Natural killer cell treated with Interleukin-12 subunit alpha and Interleukin-12 subunit beta and Interleukin-15 and Interleukin-18, amount 100 ng/mL, for 72 hours (primary cell): Measurements from ENCODE around the gene BORCS5. TPM values are rescaled to one million over a fixed set of nuclear protein-coding genes. Genes with fewer than 3 reads are reported as not detected.
A peak's percentile ranks its signal among the peaks of the same experiment; 100 is the strongest.
"Not testable (repeated sequence)": the region's sequence is repeated elsewhere in the genome, so short reads cannot be mapped to it uniquely, and the experiment has no call there.

Experiments used
- ATAC-seq, 2 donors: fragments of 150-1000 bp; cut with Tn5 transposase in 1 of 2; sonication (Bioruptor Pico), chemical (Tn5 transposase) in 1 of 2; 2 replicates each; pipeline ENCODE4 v1.10.0; 2021
- DNase-seq: peaks from one replicate; pipeline ENCODE4 v3.0.0; 2022; ENCODE audit warnings: low spot score
- H3K27ac Mint-ChIP-seq, 2 donors: 1 replicate in 1 of 2; 2 replicates in 1 of 2; pipeline ENCODE4 v1.8.0; 2022; ENCODE audit warnings: mixed read lengths in 2 of 2, mild to moderate bottlenecking in 1 of 2, moderate library complexity in 1 of 2
- H3K27me3 Mint-ChIP-seq, 2 donors: 1 replicate in 1 of 2; 2 replicates in 1 of 2; pipeline ENCODE4 v1.8.0; 2022; ENCODE audit warnings: mixed read lengths in 2 of 2
- H3K36me3 Mint-ChIP-seq: one replicate; pipeline ENCODE4 v1.8.0; 2022; ENCODE audit warnings: mixed read lengths
- H3K4me1 Mint-ChIP-seq, 2 donors: 1 replicate in 1 of 2; 2 replicates in 1 of 2; pipeline ENCODE4 v1.8.0; 2022; ENCODE audit warnings: low read depth in 2 of 2, mixed read lengths in 2 of 2, mild to moderate bottlenecking in 1 of 2
- H3K4me3 Mint-ChIP-seq: one replicate; pipeline ENCODE4 v1.8.0; 2022; ENCODE audit warnings: mixed read lengths
- H3K9me3 Mint-ChIP-seq: 2 replicates; pipeline ENCODE4 v1.8.0; 2022; ENCODE audit warnings: mixed read lengths
- total RNA-seq, 2 donors: library from RNA; stranded (reverse); gene quantifications; one replicate each; pipeline ENCODE4 v1.2.3, GENCODE V29; 2022

BORCS5 gene
- total RNA-seq, 2 donors from 2014 or later: 19.7 to 26.9 TPM

GRCh38 chr12:12454315-12454714, 97.4 kb downstream of the BORCS5 start:
- Mint-ChIP-seq H3K27me3 (no peaks in the 10 kb centered on the region), H3K4me3 (no peak overlapping the region), H3K27ac (no peak overlapping the region), H3K4me1 (peaks cover 14 to 25% of the 10 kb centered on the region in 2 donors), H3K9me3 (no peaks in the 10 kb centered on the region), H3K36me3 (no peaks in the 10 kb centered on the region)
- DNase-seq (no peak), ATAC-seq (no peak)

- Mint-ChIP-seq H3K36me3 (no peaks in the 10 kb centered on the region), H3K27ac (peak overlapping the region; percentile 60 to 62), H3K27me3 (no peaks in the 10 kb centered on the region), H3K4me3 (peak overlapping the region; percentile 32), H3K9me3 (no peaks in the 10 kb centered on the region), H3K4me1 (peaks cover 12 to 33% of the 10 kb centered on the region in 2 donors)
- ATAC-seq (peak; percentile 55 to 70), DNase-seq (no peak)
These were observed 99.8 kb downstream of the BORCS5 start for GRCh38 chr12:12456637-12457036.

DNA sequence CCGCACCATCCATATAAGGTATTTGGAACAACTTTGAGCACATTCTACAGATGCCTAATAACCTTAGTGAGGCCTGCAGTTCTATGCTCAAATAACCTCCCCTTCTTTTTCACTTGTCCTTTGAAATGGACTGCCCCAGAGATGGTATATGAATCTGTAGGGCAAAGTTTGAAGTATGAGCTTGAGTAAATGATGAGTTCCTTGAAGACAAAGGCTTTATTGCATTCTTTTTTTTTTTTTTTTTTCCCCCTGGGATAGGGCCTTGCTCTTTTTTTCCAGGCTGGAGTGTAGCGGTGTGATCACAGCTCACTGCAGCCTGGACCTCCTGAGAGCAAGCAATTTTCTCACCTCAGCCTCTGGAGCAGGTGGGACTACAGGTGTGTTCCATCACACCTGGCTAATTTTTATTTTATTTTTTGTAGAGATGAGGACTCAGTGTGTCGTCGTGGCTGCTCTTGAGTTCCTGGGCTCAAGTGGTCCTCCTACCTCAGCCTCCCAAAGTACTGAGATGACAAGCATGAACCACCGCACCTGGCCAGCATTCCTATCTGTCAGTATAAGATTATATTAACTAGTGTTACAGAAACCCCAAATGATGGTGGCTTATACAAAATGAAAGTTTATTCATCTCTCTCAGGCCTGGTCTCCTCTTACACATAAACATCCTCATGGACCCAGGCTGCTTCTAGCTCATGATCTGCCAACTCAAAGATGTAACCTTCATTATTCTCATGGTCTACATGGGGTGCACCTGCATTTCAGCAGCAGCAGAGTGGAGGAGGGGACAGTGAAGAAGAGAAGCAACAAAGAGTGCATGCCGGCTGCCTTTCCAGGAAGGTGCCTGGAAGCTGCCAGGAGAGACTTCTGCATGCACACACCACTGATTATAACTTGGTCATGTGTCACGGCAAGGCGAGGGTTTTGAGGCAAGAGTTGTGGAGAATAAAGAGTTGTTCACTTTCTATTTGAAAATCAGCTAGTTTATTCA, 104.4 kb downstream of the BORCS5 start:
- DNase-seq (no peak), ATAC-seq (peak in 1 of 2 donors; percentile 59)
- Mint-ChIP-seq H3K4me3 (peak overlapping the region; percentile 60), H3K4me1 (peaks cover 17 to 32% of the 10 kb centered on the region in 2 donors), H3K36me3 (peaks cover under 1% of the 10 kb centered on the region), H3K27me3 (no peaks in the 10 kb centered on the region), H3K9me3 (no peaks in the 10 kb centered on the region), H3K27ac (peak overlapping the region; percentile 47 to 75)

DNA sequence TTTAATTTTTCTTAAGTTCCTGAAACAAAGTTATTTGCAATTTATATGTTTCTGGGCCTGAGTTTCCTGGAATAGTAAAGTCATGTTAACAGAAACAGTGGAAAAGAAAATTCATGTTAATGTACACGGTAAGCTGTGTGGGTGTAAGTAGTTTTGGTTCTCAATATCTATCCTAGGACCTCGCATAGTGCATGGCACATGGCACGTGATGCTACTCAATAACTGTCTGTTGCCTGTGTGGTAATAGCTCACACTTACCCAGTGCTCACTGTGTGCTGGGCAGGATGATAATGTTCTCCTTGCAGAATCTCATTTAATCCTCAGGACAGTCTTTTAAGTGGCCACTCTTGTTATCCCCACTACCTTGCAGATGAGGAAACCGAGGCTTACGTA, 105.0 kb downstream of the BORCS5 start:
- Mint-ChIP-seq H3K27me3 (no peaks in the 10 kb centered on the region), H3K27ac (peak overlapping the region; percentile 47 to 75), H3K4me1 (peaks cover 19 to 33% of the 10 kb centered on the region in 2 donors), H3K36me3 (peaks cover 5% of the 10 kb centered on the region), H3K4me3 (peak overlapping the region; percentile 60), H3K9me3 (no peaks in the 10 kb centered on the region)
- no peak for DNase-seq
- ATAC-seq: peak in 1 of 2 donors; percentile 77

GRCh38 chr12:12465522-12465921, 108.6 kb downstream of the BORCS5 start:
- H3K4me1 Mint-ChIP-seq: peaks cover 38% of the 10 kb centered on the region in 2 donors
- no peaks in the 10 kb centered on the region for H3K27me3 Mint-ChIP-seq
- no peaks in the 10 kb centered on the region for H3K9me3 Mint-ChIP-seq
- peak overlapping the region in 1 of 2 donors; percentile 58 for H3K27ac Mint-ChIP-seq
- peaks cover 16% of the 10 kb centered on the region for H3K36me3 Mint-ChIP-seq
- no peak overlapping the region for H3K4me3 Mint-ChIP-seq
- ATAC-seq: no peak
- DNase-seq: no peak

GRCh38 chr12:12466157-12466556, 109.3 kb downstream of the BORCS5 start:
- Mint-ChIP-seq H3K9me3 (no peaks in the 10 kb centered on the region), H3K27me3 (no peaks in the 10 kb centered on the region), H3K36me3 (peaks cover 20% of the 10 kb centered on the region), H3K4me3 (peak overlapping the region; percentile 8), H3K27ac (peak overlapping the region; percentile 47 to 75), H3K4me1 (peaks cover 32 to 43% of the 10 kb centered on the region in 2 donors)
- peak in 1 of 2 donors; percentile 22 for ATAC-seq
- DNase-seq: no peak

- Mint-ChIP-seq H3K27me3 (no peaks in the 10 kb centered on the region), H3K36me3 (peaks cover 20% of the 10 kb centered on the region), H3K4me1 (peaks cover 21 to 42% of the 10 kb centered on the region in 2 donors), H3K4me3 (peak overlapping the region; percentile 2), H3K9me3 (no peaks in the 10 kb centered on the region), H3K27ac (peak overlapping the region; percentile 42 to 83)
- DNase-seq: no peak
- ATAC-seq: peak in 1 of 2 donors; percentile 36
These were observed 110.4 kb downstream of the BORCS5 start for GRCh38 chr12:12467264-12467663.

DNA sequence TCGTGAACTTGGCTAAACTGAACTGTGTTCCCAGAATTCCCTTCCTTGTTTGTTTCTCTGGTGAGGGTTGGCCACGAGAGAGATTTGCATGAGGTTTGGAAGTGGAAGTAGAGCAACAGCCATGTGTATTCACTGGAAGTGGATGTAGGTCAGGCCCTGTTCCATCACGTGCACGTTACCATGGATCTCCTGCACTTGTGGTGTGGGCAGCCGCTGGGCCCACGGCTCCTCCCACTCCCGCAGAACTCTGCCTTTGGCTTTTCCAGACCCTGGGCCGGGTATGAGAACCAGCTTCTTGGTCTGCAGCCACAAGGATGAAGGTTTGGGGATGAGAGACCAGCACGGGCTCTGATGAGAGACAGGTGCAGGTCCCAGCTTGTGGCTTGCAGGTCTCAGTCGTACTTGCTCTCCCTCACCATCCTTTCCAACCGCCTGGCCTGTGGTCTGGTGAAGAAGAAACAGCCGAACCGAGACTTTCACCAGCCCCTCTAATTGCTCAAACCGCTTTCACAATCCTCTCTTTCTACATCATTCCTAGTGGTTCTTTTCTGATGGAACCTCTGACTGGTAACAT, 110.9 kb downstream of the BORCS5 start:
- Mint-ChIP-seq H3K4me3 (peak overlapping the region; percentile 2), H3K36me3 (peaks cover 20% of the 10 kb centered on the region), H3K9me3 (no peaks in the 10 kb centered on the region), H3K27ac (peak overlapping the region; percentile 42 to 83), H3K27me3 (no peaks in the 10 kb centered on the region), H3K4me1 (peaks cover 21 to 42% of the 10 kb centered on the region in 2 donors)
- DNase-seq (no peak), ATAC-seq (peak; percentile 57 to 67)

DNA sequence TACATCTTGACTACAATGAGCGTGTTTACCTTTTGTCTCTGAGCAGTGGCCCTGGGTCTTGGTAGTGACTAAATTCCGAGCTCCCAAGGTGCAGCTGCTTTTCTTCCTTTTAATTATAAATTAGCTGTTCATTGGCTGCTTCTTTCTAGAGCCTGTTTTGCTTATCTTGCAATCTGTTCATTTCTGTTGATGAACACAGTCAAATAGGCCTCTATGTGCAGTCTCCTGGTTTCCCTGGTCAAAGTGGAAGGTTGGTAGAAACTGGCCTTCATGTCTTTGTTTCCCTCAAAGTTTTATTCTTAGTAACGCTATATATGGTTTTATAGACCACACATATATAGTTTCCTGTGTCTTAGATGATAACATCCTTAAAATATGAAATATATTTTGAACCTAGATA, 111.7 kb downstream of the BORCS5 start:
- H3K4me1 Mint-ChIP-seq: peaks cover 27 to 48% of the 10 kb centered on the region in 2 donors
- no peaks in the 10 kb centered on the region for H3K27me3 Mint-ChIP-seq
- H3K4me3 Mint-ChIP-seq: peak overlapping the region; percentile 2
- H3K9me3 Mint-ChIP-seq: no peaks in the 10 kb centered on the region
- peak overlapping the region; percentile 42 to 83 for H3K27ac Mint-ChIP-seq
- no peak for ATAC-seq
- DNase-seq: no peak
- H3K36me3 Mint-ChIP-seq: peaks cover 25% of the 10 kb centered on the region

- H3K27me3 Mint-ChIP-seq: no peaks in the 10 kb centered on the region
- ATAC-seq (no peak), DNase-seq (no peak)
- H3K27ac Mint-ChIP-seq: no peak overlapping the region
- H3K9me3 Mint-ChIP-seq: no peaks in the 10 kb centered on the region
- H3K4me1 Mint-ChIP-seq: peaks cover 34 to 53% of the 10 kb centered on the region in 2 donors
- no peak overlapping the region for H3K4me3 Mint-ChIP-seq
- peaks cover 29% of the 10 kb centered on the region for H3K36me3 Mint-ChIP-seq
These were observed 112.5 kb downstream of the BORCS5 start for GRCh38 chr12:12469386-12469785.

- Mint-ChIP-seq H3K27me3 (no peaks in the 10 kb centered on the region), H3K4me1 (peaks cover 48 to 59% of the 10 kb centered on the region in 2 donors), H3K9me3 (no peaks in the 10 kb centered on the region), H3K4me3 (no peak overlapping the region), H3K27ac (peak overlapping the region in 1 of 2 donors; percentile 56), H3K36me3 (peaks cover 30% of the 10 kb centered on the region)
- ATAC-seq (no peak), DNase-seq (no peak)
These were observed 114.0 kb downstream of the BORCS5 start for GRCh38 chr12:12470751-12471306.

- Mint-ChIP-seq H3K36me3 (peaks cover 26% of the 10 kb centered on the region), H3K4me1 (peaks cover 44 to 51% of the 10 kb centered on the region in 2 donors), H3K27ac (peak overlapping the region in 1 of 2 donors; percentile 99)
- DNase-seq, H3K27me3 Mint-ChIP-seq, H3K4me3 Mint-ChIP-seq, H3K9me3 Mint-ChIP-seq, ATAC-seq: not testable (repeated sequence)
These were observed 115.4 kb downstream of the BORCS5 start for GRCh38 chr12:12471982-12472961.

DNA sequence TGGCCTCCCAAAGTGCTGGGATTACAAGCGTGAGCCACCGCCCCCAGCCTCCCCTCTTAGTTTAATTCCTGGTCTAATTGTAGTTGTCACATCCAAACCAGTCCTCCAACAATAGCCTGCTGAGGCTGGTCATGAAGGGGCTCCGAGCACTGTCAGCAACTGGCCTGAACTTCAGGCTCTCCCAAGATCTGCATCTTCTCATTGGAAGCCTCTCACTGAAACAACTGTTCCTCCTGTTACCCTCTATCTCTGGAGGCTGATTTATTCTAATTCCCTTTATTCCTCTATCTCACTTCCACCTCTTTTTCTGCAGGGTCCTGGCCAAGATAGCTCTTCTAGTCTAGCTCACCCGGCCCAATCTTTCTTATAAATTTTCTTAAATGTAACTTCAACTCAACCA, 116.3 kb downstream of the BORCS5 start:
- Mint-ChIP-seq H3K4me1 (peaks cover 37 to 41% of the 10 kb centered on the region in 2 donors), H3K36me3 (peaks cover 25% of the 10 kb centered on the region)

More for the DNA sequence above, 116.3 kb downstream of the BORCS5 start:
- Mint-ChIP-seq H3K4me3 (peak overlapping the region; percentile 89), H3K27ac (peak overlapping the region; percentile 88 to 99), H3K27me3 (no peaks in the 10 kb centered on the region), H3K9me3 (no peaks in the 10 kb centered on the region)
- DNase-seq (no peak), ATAC-seq (no peak)
